ENCODE measurements around the gene DCTN3. TPM values are rescaled to one million over a fixed set of nuclear protein-coding genes. Genes with fewer than 3 reads are reported as not detected.

Gene DCTN3
- total and polyA plus RNA-seq, 2 donors (not counting 3 experiments of a cell fraction or from before 2014, with no cell fraction given): 91.0 to 170 TPM

- no peaks in the 10 kb centered on the region for H3K9me1 ChIP-seq (replicated peaks; ENCODE audit: control insufficient read depth, extremely low read depth, insufficient read depth, low read length)
- no peak for TF ChIP-seq POLR2A (IDR thresholded peaks at IDR 0.05; ENCODE audit: low read depth, low read length)
- no peak for TF ChIP-seq POLR2AphosphoS5 (IDR thresholded peaks at IDR 0.05; ENCODE audit: insufficient read depth, low read depth, low read length)
- TF ChIP-seq FOS (IDR thresholded peaks at IDR 0.05; ENCODE audit: borderline replicate concordance, insufficient read depth, low read length): no peak
- TF ChIP-seq MAX (IDR thresholded peaks at IDR 0.05; ENCODE audit: insufficient read depth, insufficient read length): no peak
- no peak for TF ChIP-seq GATA2 (IDR thresholded peaks at IDR 0.05; ENCODE audit: insufficient read depth, insufficient read length, low read depth, low read length)
- TF ChIP-seq EZH2 (IDR thresholded peaks at IDR 0.05; ENCODE audit: borderline replicate concordance, low read depth, low read length, severe bottlenecking): no peak
- TF ChIP-seq MYC (IDR thresholded peaks at IDR 0.05; ENCODE audit: low read depth, low read length): no peak
- no peak for TF ChIP-seq JUN (IDR thresholded peaks at IDR 0.05; ENCODE audit: borderline replicate concordance, insufficient read depth, insufficient read length, low read depth)
- no peak for TF ChIP-seq CTCF (IDR thresholded peaks at IDR 0.05; ENCODE audit: extremely low read depth in 1 of 2, insufficient read depth in 1 of 2, low read depth in 1 of 2, low read length in 2 of 2)
- POLR2A ChIA-PET: no interaction called here
- no peak overlapping the region for H3K4me2 ChIP-seq (ENCODE audit: insufficient read depth, low read length)
- no peak overlapping the region for H2AFZ ChIP-seq (ENCODE audit: low read depth, low read length)
- CTCF ChIA-PET: interaction anchor here (0.6 to 4.0 kb wide), 21 partner anchors 8 to 229 kb away, joined by 3 to 130 read pairs (median 7); partner anchors contain the start of genes CCL21, DCTN3, GALT and IL11RA
- FAIRE-seq: no peak
- H4K20me1 ChIP-seq (replicated peaks; ENCODE audit: control insufficient read depth, extremely low read depth, insufficient read depth, low read length): no peaks in the 10 kb centered on the region
- no peak for DNase-seq (ENCODE audit: low read depth, low spot score)
- peaks cover 26 to 32% of the 10 kb centered on the region in 2 experiments for H3K27me3 ChIP-seq (ENCODE audit: control insufficient read depth in 2 of 2, insufficient read depth in 2 of 2, low read length in 2 of 2)
- peaks cover 20% of the 10 kb centered on the region for H3K4me1 ChIP-seq (ENCODE audit: control insufficient read depth, extremely low read depth, insufficient read depth, low read length)
- no peaks in the 10 kb centered on the region for H3K9me3 ChIP-seq (replicated peaks; ENCODE audit: control insufficient read depth, insufficient read depth, low read length)
- peaks cover 0 to 2% of the 10 kb centered on the region in 2 experiments for H3K36me3 ChIP-seq (ENCODE audit: control insufficient read depth in 2 of 2, extremely low read depth in 1 of 2, insufficient read depth in 2 of 2, low read length in 2 of 2)
- no TSS peak for BruUV-seq (replicated peaks)
- dilution Hi-C loops (cut with MboI; ENCODE audit: extremely low pct_ligation_motif_present, low sequenced_read_pairs) (no loop called here), intact Hi-C loops (cut with micrococcal nuclease) (no loop called here)
- peaks cover 19% of the 10 kb centered on the region for H3K79me2 ChIP-seq (ENCODE audit: control insufficient read depth, insufficient read depth, low read length)
- H3K27ac ChIP-seq (ENCODE audit: insufficient read depth, low read depth, low read length): no peak overlapping the region
- no peak overlapping the region for H3K4me3 ChIP-seq (replicated peaks in 1 of 3; ENCODE audit: insufficient read depth in 1 of 3, low read depth in 1 of 3, low read length in 3 of 3)
- no peak overlapping the region for H3K9ac ChIP-seq (replicated peaks; ENCODE audit: extremely low read depth, insufficient read depth, low read length)
Measured at GRCh38 chr9:34633166-34633565, 12.9 kb upstream of the DCTN3 start.
